Activated CD8-positive, alpha-beta T cell treated with anti-CD3 and anti-CD28 coated beads for 36 hours (primary cell): ENCODE data around the gene VSIR. TPM values are rescaled to one million over a fixed set of nuclear protein-coding genes. Genes with fewer than 3 reads are reported as not detected.
A peak's percentile ranks its signal among the peaks of the same experiment; 100 is the strongest.

Experiments used
- ATAC-seq: fragments of 200-7000 bp; cut with Tn5 transposase; one replicate; pipeline ENCODE4 v1.10.0; 2021; ENCODE audit warnings: mild to moderate bottlenecking, moderate library complexity
- CTCF ChIA-PET: fragments of 350-600 bp; sonication (Branson Sonifier 250); formaldehyde crosslinking; loops from one replicate; lab custom pipeline; 2021; ENCODE audit warnings: antibody characterized with exemption; lab: Charles Lee
- POLR2A ChIA-PET: fragments of 350-600 bp; sonication (Branson Sonifier 250); formaldehyde crosslinking; loops from one replicate; lab custom pipeline; 2021; ENCODE audit warnings: antibody characterized with exemption; lab: Charles Lee
- DNase-seq: peaks from one replicate; pipeline ENCODE4 v3.0.0-alpha.2; 2020
- H3K27ac Mint-ChIP-seq: one replicate; pipeline ENCODE4 v1.8.0; 2021; ENCODE audit warnings: mild to moderate bottlenecking, mixed read lengths
- H3K27me3 Mint-ChIP-seq: one replicate; pipeline ENCODE4 v1.8.0; 2021; ENCODE audit warnings: mixed read lengths
- H3K36me3 Mint-ChIP-seq: one replicate; pipeline ENCODE4 v1.8.0; 2021; ENCODE audit warnings: low read depth, mixed read lengths
- H3K4me1 Mint-ChIP-seq: one replicate; pipeline ENCODE4 v1.8.0; 2021; ENCODE audit warnings: low read depth, mixed read lengths
- H3K4me3 Mint-ChIP-seq: one replicate; pipeline ENCODE4 v1.8.0; 2021; ENCODE audit warnings: mild to moderate bottlenecking, moderate library complexity, mixed read lengths
- H3K9me3 Mint-ChIP-seq: one replicate; pipeline ENCODE4 v1.8.0; 2021; ENCODE audit warnings: mixed read lengths
- intact Hi-C: fragments of 100-400 bp; cut with micrococcal nuclease; formaldehyde crosslinking; loops from one replicate; pipeline ENCODE4 v1.10.0; 2022
- total RNA-seq, 2 experiments: library from RNA; stranded (reverse); gene quantifications; one replicate each; pipeline ENCODE4 v1.2.3, GENCODE V29; 2021
- TF ChIP-seq, protein P1 (sequence below): fragments of 200-600 bp; IDR thresholded peaks from one replicate; pipeline ENCODE4 v1.8.0; 2022; ENCODE audit warnings: antibody characterized with exemption, mild to moderate bottlenecking

The VSIR gene
- total RNA-seq, 2 experiments from 2014 or later, result 59.6 to 61.0 TPM

DNA sequence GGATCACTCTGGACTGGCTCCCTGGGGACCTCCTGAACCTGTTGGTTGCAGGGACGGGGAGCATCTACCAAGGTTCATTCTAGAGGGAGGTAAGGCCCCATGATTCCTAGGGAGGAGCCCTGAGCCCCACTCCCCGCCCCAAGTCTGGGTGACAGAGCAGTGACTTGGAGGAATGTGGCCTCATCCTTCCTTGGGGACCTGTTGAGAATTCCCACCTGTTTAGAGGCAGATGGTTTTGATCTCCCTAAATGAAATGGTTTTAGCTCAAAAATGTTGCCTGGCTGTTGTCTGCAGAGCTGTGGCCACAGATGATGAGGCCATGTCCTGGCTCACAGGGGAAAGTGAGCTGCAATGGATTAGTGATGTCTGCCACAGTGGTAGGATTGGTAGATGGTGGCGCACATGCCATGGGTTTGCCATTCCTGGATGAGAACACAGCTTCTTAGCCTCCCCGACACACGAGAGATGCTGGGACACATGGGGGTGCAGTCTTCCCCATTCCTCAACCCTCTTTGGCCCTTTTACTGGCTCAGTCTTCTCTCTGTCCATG is 66.0 kb downstream of the VSIR start:
- H3K27me3 Mint-ChIP-seq, result no peaks in the 10 kb centered on the region
- DNase-seq, result no peak
- no peaks in the 10 kb centered on the region for H3K9me3 Mint-ChIP-seq
- CTCF ChIA-PET, result interaction anchor here (0.8 to 12.4 kb wide), 27 partner anchors 10 to 395 kb away, joined by 3 to 189 read pairs (median 9); partner anchors contain the start of genes C10orf105, SLC29A3 and VSIR
- POLR2A ChIA-PET, result no interaction called here
- TF ChIP-seq, protein P1, sequence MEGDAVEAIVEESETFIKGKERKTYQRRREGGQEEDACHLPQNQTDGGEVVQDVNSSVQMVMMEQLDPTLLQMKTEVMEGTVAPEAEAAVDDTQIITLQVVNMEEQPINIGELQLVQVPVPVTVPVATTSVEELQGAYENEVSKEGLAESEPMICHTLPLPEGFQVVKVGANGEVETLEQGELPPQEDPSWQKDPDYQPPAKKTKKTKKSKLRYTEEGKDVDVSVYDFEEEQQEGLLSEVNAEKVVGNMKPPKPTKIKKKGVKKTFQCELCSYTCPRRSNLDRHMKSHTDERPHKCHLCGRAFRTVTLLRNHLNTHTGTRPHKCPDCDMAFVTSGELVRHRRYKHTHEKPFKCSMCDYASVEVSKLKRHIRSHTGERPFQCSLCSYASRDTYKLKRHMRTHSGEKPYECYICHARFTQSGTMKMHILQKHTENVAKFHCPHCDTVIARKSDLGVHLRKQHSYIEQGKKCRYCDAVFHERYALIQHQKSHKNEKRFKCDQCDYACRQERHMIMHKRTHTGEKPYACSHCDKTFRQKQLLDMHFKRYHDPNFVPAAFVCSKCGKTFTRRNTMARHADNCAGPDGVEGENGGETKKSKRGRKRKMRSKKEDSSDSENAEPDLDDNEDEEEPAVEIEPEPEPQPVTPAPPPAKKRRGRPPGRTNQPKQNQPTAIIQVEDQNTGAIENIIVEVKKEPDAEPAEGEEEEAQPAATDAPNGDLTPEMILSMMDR, result no peak
- peak overlapping the region; percentile 7 for H3K27ac Mint-ChIP-seq
- ATAC-seq, result no peak
- H3K4me1 Mint-ChIP-seq, result peaks cover 31% of the 10 kb centered on the region
- H3K36me3 Mint-ChIP-seq, result no peaks in the 10 kb centered on the region
- H3K4me3 Mint-ChIP-seq, result no peak overlapping the region
- intact Hi-C loops, result loop anchor here (10.0 kb wide), 1 partner anchor 323 kb away; no protein-coding TSS in a partner anchor

DNA sequence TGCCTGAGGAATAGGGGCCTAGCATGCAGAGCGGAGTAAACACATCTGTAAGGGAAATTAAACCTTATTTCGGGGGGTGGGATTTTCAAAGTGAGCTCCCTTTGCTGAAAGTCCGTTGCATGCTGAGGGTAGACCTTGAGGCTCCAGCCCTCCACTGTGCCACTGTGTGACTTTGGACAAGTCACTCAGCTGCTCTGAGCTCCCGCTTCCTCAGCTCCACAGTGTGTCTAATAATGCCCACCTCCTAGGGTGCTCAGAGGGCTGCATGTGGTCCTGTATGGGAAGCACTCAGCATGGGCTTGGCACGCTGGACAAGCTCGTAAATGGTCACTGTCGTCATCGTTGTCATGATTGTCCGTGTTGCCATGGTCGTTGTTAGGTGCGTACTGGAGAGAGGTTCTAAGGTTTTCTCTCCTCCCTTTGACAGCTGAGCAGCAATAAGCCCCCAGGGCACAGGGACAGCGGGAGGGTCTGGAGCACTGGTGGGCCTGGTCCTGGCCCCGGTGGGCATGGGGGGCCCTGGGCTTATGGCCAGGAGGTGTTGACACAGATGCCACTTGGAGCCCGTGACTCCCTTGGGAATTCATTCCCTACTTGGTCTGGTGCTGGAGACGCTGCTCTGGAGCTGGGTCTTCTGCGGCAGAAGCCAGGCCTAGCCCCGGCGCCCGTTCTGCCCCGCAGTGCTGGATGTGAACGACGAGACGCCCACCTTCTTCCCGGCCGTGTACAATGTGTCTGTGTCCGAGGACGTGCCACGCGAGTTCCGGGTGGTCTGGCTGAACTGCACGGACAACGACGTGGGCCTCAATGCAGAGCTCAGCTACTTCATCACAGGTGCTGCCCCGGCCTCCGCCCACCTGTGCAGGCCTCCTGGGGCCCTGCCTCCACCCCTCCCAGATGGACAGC is 66.9 kb downstream of the VSIR start:
- ATAC-seq (no peak), DNase-seq (no peak)
- Mint-ChIP-seq H3K9me3 (no peaks in the 10 kb centered on the region), H3K4me3 (no peak overlapping the region), H3K27ac (no peak overlapping the region), H3K36me3 (no peaks in the 10 kb centered on the region), H3K27me3 (no peaks in the 10 kb centered on the region), H3K4me1 (peaks cover 24% of the 10 kb centered on the region)
- intact Hi-C loops, result loop anchor here (10.0 kb wide), 1 partner anchor 322 kb away; no protein-coding TSS in a partner anchor
- TF ChIP-seq, protein P1, result no peak
- POLR2A ChIA-PET, result interaction anchor here (0.8 to 2.2 kb wide), 4 partner anchors 7 to 272 kb away, joined by 3 to 7 read pairs (median 3); no protein-coding TSS in a partner anchor
- CTCF ChIA-PET, result interaction anchor here (0.8 to 12.4 kb wide), 16 partner anchors 11 to 329 kb away, joined by 3 to 189 read pairs (median 12); partner anchors contain the start of gene VSIR

DNA sequence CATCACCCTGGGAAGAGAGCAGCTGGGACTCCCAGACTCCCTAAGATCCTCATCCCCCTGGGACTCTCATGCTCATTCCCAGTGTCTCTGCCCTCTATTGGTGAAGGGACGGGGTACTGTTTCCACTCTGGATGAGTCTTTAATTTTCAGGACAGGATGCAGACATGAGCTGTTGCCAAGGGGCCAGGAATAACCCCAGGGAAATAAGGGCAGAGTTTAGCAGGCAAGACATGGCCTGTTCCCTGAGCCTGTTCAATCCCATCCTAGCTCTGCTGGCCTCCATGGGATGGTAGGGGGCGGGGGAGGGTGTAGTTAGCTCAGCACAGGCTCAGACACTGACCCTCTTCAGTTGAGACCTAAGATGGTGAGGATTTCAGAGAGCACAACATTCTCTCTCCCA is 67.7 kb downstream of the VSIR start:
- peaks cover 25% of the 10 kb centered on the region for H3K4me1 Mint-ChIP-seq
- H3K27me3 Mint-ChIP-seq, result no peaks in the 10 kb centered on the region
- no peak overlapping the region for H3K4me3 Mint-ChIP-seq
- POLR2A ChIA-PET, result interaction anchor here (0.8 to 2.2 kb wide), 4 partner anchors 8 to 271 kb away, joined by 3 to 7 read pairs (median 3); no protein-coding TSS in a partner anchor
- H3K27ac Mint-ChIP-seq, result no peak overlapping the region
- DNase-seq (no peak), ATAC-seq (no peak)
- intact Hi-C loops, result loop anchor here (10.0 kb wide), 1 partner anchor 321 kb away; no protein-coding TSS in a partner anchor
- H3K36me3 Mint-ChIP-seq, result no peaks in the 10 kb centered on the region
- TF ChIP-seq, protein P1, result no peak
- no peaks in the 10 kb centered on the region for H3K9me3 Mint-ChIP-seq
- CTCF ChIA-PET, result interaction anchor here (0.9 to 12.4 kb wide), 8 partner anchors 11 to 321 kb away, joined by 3 to 189 read pairs (median 5); partner anchors contain the start of gene VSIR

DNA sequence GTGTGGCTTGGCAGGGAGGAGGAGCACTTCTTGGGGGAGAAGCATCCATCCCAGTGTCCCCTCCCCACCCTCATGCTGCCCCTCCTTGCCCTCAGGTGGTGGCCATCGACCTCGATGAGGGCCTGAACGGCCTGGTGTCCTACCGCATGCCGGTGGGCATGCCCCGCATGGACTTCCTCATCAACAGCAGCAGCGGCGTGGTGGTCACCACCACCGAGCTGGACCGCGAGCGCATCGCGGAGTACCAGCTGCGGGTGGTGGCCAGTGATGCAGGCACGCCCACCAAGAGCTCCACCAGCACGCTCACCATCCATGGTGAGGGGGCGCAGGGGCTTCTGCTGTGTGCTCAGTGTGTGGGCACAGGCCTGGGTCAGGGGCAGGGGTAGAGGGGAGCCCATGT is 68.5 kb downstream of the VSIR start:
- no peaks in the 10 kb centered on the region for H3K36me3 Mint-ChIP-seq
- no peak for DNase-seq
- H3K4me1 Mint-ChIP-seq, result peaks cover 25% of the 10 kb centered on the region
- TF ChIP-seq, protein P1, result no peak
- no peak overlapping the region for H3K27ac Mint-ChIP-seq
- no peaks in the 10 kb centered on the region for H3K9me3 Mint-ChIP-seq
- no peak overlapping the region for H3K4me3 Mint-ChIP-seq
- ChIA-PET POLR2A (interaction anchor here (2.2 kb wide), 1 partner anchor 9 kb away, joined by 7 read pairs; no protein-coding TSS in a partner anchor), CTCF (interaction anchor here (1.8 to 12.4 kb wide), 4 partner anchors 10 to 320 kb away, joined by 4 to 189 read pairs (median 7); no protein-coding TSS in a partner anchor)
- no peak for ATAC-seq
- intact Hi-C loops, result loop anchor here (10.0 kb wide), 1 partner anchor 320 kb away; no protein-coding TSS in a partner anchor
- no peaks in the 10 kb centered on the region for H3K27me3 Mint-ChIP-seq
